Activated naive CD8-positive, alpha-beta T cell treated with anti-CD3 and anti-CD28 coated beads for 36 hours (primary cell): ENCODE data around the gene SLC6A16. TPM values are rescaled to one million over a fixed set of nuclear protein-coding genes. Genes with fewer than 3 reads are reported as not detected.
"Not testable (repeated sequence)": the region's sequence is repeated elsewhere in the genome, so short reads cannot be mapped to it uniquely, and the experiment has no call there.

ENCODE experiments used
- DNase-seq: peaks from one replicate; pipeline ENCODE4 v3.0.0; 2021
- H3K27ac Mint-ChIP-seq: one replicate; pipeline ENCODE4 v1.8.0; 2022; ENCODE audit warnings: mild to moderate bottlenecking, moderate library complexity, mixed read lengths
- H3K27me3 Mint-ChIP-seq: one replicate; pipeline ENCODE4 v1.8.0; 2022; ENCODE audit warnings: mild to moderate bottlenecking, mixed read lengths
- H3K36me3 Mint-ChIP-seq: one replicate; pipeline ENCODE4 v1.8.0; 2021; ENCODE audit warnings: mild to moderate bottlenecking, mixed read lengths
- H3K4me1 Mint-ChIP-seq: one replicate; pipeline ENCODE4 v1.8.0; 2021; ENCODE audit warnings: mixed read lengths
- H3K4me3 Mint-ChIP-seq: one replicate; pipeline ENCODE4 v1.8.0; 2022; ENCODE audit warnings: mild to moderate bottlenecking, moderate library complexity, mixed read lengths
- H3K9me3 Mint-ChIP-seq: one replicate; pipeline ENCODE4 v1.8.0; 2022; ENCODE audit warnings: mixed read lengths
- total RNA-seq, 2 experiments: library from RNA; stranded (reverse); gene quantifications; one replicate each; pipeline ENCODE4 v1.2.3, GENCODE V29; 2021

SLC6A16 gene
- total RNA-seq, 2 experiments from 2014 or later = 0.86 to 1.4 TPM

- Mint-ChIP-seq H3K27ac (peak overlapping the region; percentile 14), H3K4me3 (peak overlapping the region; percentile 13), H3K4me1 (peaks cover 40% of the 10 kb centered on the region), H3K27me3 (no peaks in the 10 kb centered on the region), H3K36me3 (peaks cover 24% of the 10 kb centered on the region), H3K9me3 (no peaks in the 10 kb centered on the region)
- DNase-seq = no peak
Observed at GRCh38 chr19:49337267-49338022, 12.5 kb upstream of the SLC6A16 start.

GRCh38 chr19:49336482-49337266, 11.7 kb upstream of the SLC6A16 start:
- H3K4me1 Mint-ChIP-seq = peaks cover 41% of the 10 kb centered on the region
- H3K36me3 Mint-ChIP-seq = peaks cover 24% of the 10 kb centered on the region
- peak overlapping the region; percentile 95 for H3K4me3 Mint-ChIP-seq
- peak overlapping the region; percentile 97 for H3K27ac Mint-ChIP-seq
- no peaks in the 10 kb centered on the region for H3K9me3 Mint-ChIP-seq
- no peak for DNase-seq
- no peaks in the 10 kb centered on the region for H3K27me3 Mint-ChIP-seq

GRCh38 chr19:49335784-49336481, 10.9 kb upstream of the SLC6A16 start:
- Mint-ChIP-seq H3K9me3 (no peaks in the 10 kb centered on the region), H3K27ac (peak overlapping the region; percentile 97), H3K4me1 (peaks cover 49% of the 10 kb centered on the region), H3K27me3 (no peaks in the 10 kb centered on the region), H3K4me3 (peak overlapping the region; percentile 95), H3K36me3 (peaks cover 27% of the 10 kb centered on the region)
- DNase-seq = peak; percentile 29

GRCh38 chr19:49335071-49335783, 10.2 kb upstream of the SLC6A16 start, which contains the start of gene CD37:
TSS of gene CD37 (plus strand) at chr19:49335406. CDS start at chr19:49335541, 135 bp downstream.
- Mint-ChIP-seq H3K4me1 (peaks cover 48% of the 10 kb centered on the region), H3K4me3 (peak within 1 kb of the TSS; percentile 95), H3K36me3 (peaks cover 25% of the 10 kb centered on the region), H3K27ac (peak within 1 kb of the TSS; percentile 97), H3K27me3 (no peaks in the 10 kb centered on the region), H3K9me3 (no peaks in the 10 kb centered on the region)
- peak; percentile 54 for DNase-seq

- Mint-ChIP-seq H3K4me3 (peak overlapping the region; percentile 71), H3K36me3 (peaks cover 24% of the 10 kb centered on the region), H3K27me3 (no peaks in the 10 kb centered on the region), H3K4me1 (peaks cover 52% of the 10 kb centered on the region), H3K9me3 (no peaks in the 10 kb centered on the region), H3K27ac (peak overlapping the region; percentile 89)
- peak; percentile 71 for DNase-seq
Observed at GRCh38 chr19:49333811-49334288, 8.9 kb upstream of the SLC6A16 start.

- H3K27ac Mint-ChIP-seq = peak overlapping the region; percentile 89
- peaks cover 20% of the 10 kb centered on the region for H3K36me3 Mint-ChIP-seq
- peak overlapping the region; percentile 71 for H3K4me3 Mint-ChIP-seq
- DNase-seq = no peak
- H3K27me3 Mint-ChIP-seq = no peaks in the 10 kb centered on the region
- H3K4me1 Mint-ChIP-seq = peaks cover 50% of the 10 kb centered on the region
- no peaks in the 10 kb centered on the region for H3K9me3 Mint-ChIP-seq
Observed at GRCh38 chr19:49333418-49333805, 8.4 kb upstream of the SLC6A16 start.

GRCh38 chr19:49332691-49333417, 7.9 kb upstream of the SLC6A16 start:
- peaks cover 54% of the 10 kb centered on the region for H3K4me1 Mint-ChIP-seq
- not testable (repeated sequence) for H3K9me3 Mint-ChIP-seq, H3K27me3 Mint-ChIP-seq, DNase-seq
- peak overlapping the region; percentile 89 for H3K27ac Mint-ChIP-seq
- H3K36me3 Mint-ChIP-seq = peaks cover 17% of the 10 kb centered on the region
- H3K4me3 Mint-ChIP-seq = peak overlapping the region; percentile 71

GRCh38 chr19:49331616-49332055, 6.6 kb upstream of the SLC6A16 start:
- peak; percentile 57 for DNase-seq
- peaks cover 15% of the 10 kb centered on the region for H3K36me3 Mint-ChIP-seq
- H3K9me3 Mint-ChIP-seq = no peaks in the 10 kb centered on the region
- H3K4me3 Mint-ChIP-seq = no peak overlapping the region
- H3K27me3 Mint-ChIP-seq = no peaks in the 10 kb centered on the region
- H3K4me1 Mint-ChIP-seq = peaks cover 53% of the 10 kb centered on the region
- peak overlapping the region; percentile 59 for H3K27ac Mint-ChIP-seq

- not testable (repeated sequence) for H3K9me3 Mint-ChIP-seq, DNase-seq, H3K4me3 Mint-ChIP-seq, H3K27me3 Mint-ChIP-seq
- Mint-ChIP-seq H3K27ac (peak overlapping the region; percentile 59), H3K36me3 (peaks cover 12% of the 10 kb centered on the region), H3K4me1 (peaks cover 51% of the 10 kb centered on the region)
Observed at GRCh38 chr19:49331187-49331586, 6.2 kb upstream of the SLC6A16 start.

GRCh38 chr19:49328741-49329140, 3.8 kb upstream of the SLC6A16 start:
- no peak overlapping the region for H3K4me3 Mint-ChIP-seq
- H3K27ac Mint-ChIP-seq = no peak overlapping the region
- peaks cover 44% of the 10 kb centered on the region for H3K4me1 Mint-ChIP-seq

GRCh38 chr19:49327878-49328544, 3.0 kb upstream of the SLC6A16 start:
- Mint-ChIP-seq H3K27me3 (no peaks in the 10 kb centered on the region), H3K9me3 (no peaks in the 10 kb centered on the region), H3K36me3 (peaks cover 13% of the 10 kb centered on the region), H3K4me3 (no peak overlapping the region), H3K4me1 (peaks cover 38% of the 10 kb centered on the region), H3K27ac (peak overlapping the region; percentile 7)
- peak; percentile 50 for DNase-seq

More at GRCh38 chr19:49328741-49329140, 3.8 kb upstream of the SLC6A16 start:
- H3K9me3 Mint-ChIP-seq = no peaks in the 10 kb centered on the region
- no peaks in the 10 kb centered on the region for H3K27me3 Mint-ChIP-seq
- no peak for DNase-seq
- H3K36me3 Mint-ChIP-seq = peaks cover 12% of the 10 kb centered on the region

- Mint-ChIP-seq H3K36me3 (peaks cover 22% of the 10 kb centered on the region), H3K27ac (peak overlapping the region; percentile 66)
Observed at GRCh38 chr19:49326165-49326704, 1.2 kb upstream of the SLC6A16 start.

GRCh38 chr19:49325756-49326155, 765 bp upstream of the SLC6A16 start:
- not testable (repeated sequence) for H3K9me3 Mint-ChIP-seq, DNase-seq, H3K4me3 Mint-ChIP-seq, H3K27me3 Mint-ChIP-seq, H3K27ac Mint-ChIP-seq
- peaks cover 26% of the 10 kb centered on the region for H3K4me1 Mint-ChIP-seq
- H3K36me3 Mint-ChIP-seq = peaks cover 25% of the 10 kb centered on the region

More at GRCh38 chr19:49326165-49326704, 1.2 kb upstream of the SLC6A16 start:
- no peak for DNase-seq
- Mint-ChIP-seq H3K9me3 (peaks cover 6% of the 10 kb centered on the region), H3K27me3 (no peaks in the 10 kb centered on the region), H3K4me3 (no peak overlapping the region), H3K4me1 (peaks cover 29% of the 10 kb centered on the region)
